GM12892 (cell line): ENCODE data around the gene C19orf85.

ENCODE experiments used
- POLR2A ChIP-seq: IDR thresholded peaks from 2 replicates; pipeline ENCODE4 v1.6.1; 2011; ENCODE audit warnings: low read depth, low read length, control low read depth
- POLR2AphosphoS5 ChIP-seq: IDR thresholded peaks from 2 replicates; pipeline ENCODE4 v1.6.1; 2011; ENCODE audit warnings: low read depth, low read length, control low read depth
- TAF1 ChIP-seq: IDR thresholded peaks from 2 replicates; pipeline ENCODE4 v1.6.1; 2011; ENCODE audit warnings: low read depth, mild to moderate bottlenecking, control low read depth, low read length, borderline replicate concordance

DNA sequence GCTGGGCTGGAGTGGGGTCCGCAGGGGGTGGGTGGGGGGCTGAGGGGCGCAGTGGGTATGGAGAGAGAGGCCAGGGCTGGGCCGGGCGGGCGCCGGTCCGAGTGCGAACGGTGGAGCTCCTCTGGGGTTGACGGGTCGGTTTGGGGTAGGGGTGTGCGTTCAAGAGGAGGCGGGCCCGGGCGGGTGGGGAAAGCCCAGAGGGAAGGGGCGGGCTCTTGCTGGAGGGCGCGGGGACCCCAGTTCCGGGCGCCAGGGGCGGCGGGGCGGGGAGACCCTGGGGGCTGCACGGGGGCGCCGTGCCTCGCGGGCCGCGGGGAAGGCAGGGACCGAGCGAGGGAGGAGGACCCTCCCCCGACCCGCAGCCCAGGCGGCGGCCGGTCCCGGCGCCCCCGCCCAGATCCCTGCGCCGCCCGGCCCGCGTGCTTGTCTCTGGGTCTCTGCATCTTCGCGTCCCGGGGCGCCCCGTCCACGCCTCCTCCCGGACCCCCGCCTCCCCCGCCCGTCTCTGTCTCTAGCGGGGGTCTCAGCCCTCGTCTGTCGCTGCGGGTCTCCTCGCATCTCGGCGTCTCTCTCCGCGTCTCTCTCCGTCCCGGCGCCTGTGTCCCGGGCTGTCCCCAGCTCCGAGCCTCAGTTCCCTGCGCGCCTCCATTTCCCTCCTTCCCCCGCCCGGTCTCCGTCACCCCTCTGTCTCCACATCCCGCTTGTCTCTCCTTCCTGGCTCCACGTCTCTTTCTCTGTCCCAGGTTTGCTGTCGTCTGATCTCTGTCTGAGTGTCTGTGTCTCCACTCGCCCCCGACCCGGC is 13.2 kb downstream of the C19orf85 start:
- TF ChIP-seq POLR2A (no peak), POLR2AphosphoS5 (no peak), TAF1 (no peak)
